Measurements from ENCODE around the gene GNGT1. TPM values are rescaled to one million over a fixed set of nuclear protein-coding genes. Genes with fewer than 3 reads are reported as not detected.

GNGT1 gene
- total and polyA plus RNA-seq, 2 donors (not counting 3 experiments of a cell fraction or from before 2014, with no cell fraction given): not detected

DNA sequence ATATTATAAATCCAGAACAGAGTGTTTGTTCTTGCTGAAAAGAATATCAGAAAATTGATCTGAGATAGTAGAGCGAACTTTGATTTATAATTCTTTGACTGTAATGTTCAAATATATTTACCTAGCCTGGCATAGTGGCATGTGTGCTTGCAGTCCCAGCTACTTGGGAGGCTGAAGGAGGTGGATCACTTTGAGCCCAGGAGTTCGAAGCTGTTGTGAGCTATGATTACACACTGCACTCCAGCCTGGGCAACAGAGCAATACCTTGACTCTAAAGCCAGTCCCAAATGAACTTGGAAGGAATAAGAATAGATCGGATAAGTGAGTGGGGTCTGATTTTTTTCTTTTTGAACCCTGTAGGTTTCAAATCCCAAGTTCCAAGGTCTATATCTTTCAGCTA, 38.7 kb downstream of the GNGT1 start:
- dilution Hi-C loops (cut with MboI; ENCODE audit: extremely low pct_ligation_motif_present, low sequenced_read_pairs): no loop called here

More for the DNA sequence above, 38.7 kb downstream of the GNGT1 start:
- ChIA-PET POLR2A (interaction anchor here (0.6 to 1.1 kb wide), 2 partner anchors 13 to 57 kb away, joined by 3 to 4 read pairs; no protein-coding TSS in a partner anchor), CTCF (interaction anchor here (0.8 to 4.9 kb wide), 5 partner anchors 12 to 237 kb away, joined by 3 to 19 read pairs (median 5); partner anchors contain the start of gene GNG11)
- peak; percentile 85 for DNase-seq (ENCODE audit: low read depth, low spot score)
- no peak overlapping the region for H3K4me3 ChIP-seq (replicated peaks in 1 of 3; ENCODE audit: insufficient read depth in 1 of 3, low read depth in 1 of 3, low read length in 3 of 3)
- no peaks in the 10 kb centered on the region for H3K79me2 ChIP-seq (ENCODE audit: control insufficient read depth, insufficient read depth, low read length)
- FAIRE-seq: no peak
- H3K27me3 ChIP-seq (ENCODE audit: control insufficient read depth in 2 of 2, insufficient read depth in 2 of 2, low read length in 2 of 2): no peaks in the 10 kb centered on the region
- TF ChIP-seq GATA2 (IDR thresholded peaks at IDR 0.05; ENCODE audit: insufficient read depth, insufficient read length, low read depth, low read length) (no peak), FOS (IDR thresholded peaks at IDR 0.05; ENCODE audit: borderline replicate concordance, insufficient read depth, low read length) (no peak), POLR2AphosphoS5 (IDR thresholded peaks at IDR 0.05; ENCODE audit: insufficient read depth, low read depth, low read length) (no peak), POLR2A (IDR thresholded peaks at IDR 0.05; ENCODE audit: low read depth, low read length) (no peak), JUN (IDR thresholded peaks at IDR 0.05; ENCODE audit: borderline replicate concordance, insufficient read depth, insufficient read length, low read depth) (no peak), EZH2 (IDR thresholded peaks at IDR 0.05; ENCODE audit: borderline replicate concordance, low read depth, low read length, severe bottlenecking) (no peak), MYC (IDR thresholded peaks at IDR 0.05; ENCODE audit: low read depth, low read length) (no peak)
- TF ChIP-seq, protein P1, sequence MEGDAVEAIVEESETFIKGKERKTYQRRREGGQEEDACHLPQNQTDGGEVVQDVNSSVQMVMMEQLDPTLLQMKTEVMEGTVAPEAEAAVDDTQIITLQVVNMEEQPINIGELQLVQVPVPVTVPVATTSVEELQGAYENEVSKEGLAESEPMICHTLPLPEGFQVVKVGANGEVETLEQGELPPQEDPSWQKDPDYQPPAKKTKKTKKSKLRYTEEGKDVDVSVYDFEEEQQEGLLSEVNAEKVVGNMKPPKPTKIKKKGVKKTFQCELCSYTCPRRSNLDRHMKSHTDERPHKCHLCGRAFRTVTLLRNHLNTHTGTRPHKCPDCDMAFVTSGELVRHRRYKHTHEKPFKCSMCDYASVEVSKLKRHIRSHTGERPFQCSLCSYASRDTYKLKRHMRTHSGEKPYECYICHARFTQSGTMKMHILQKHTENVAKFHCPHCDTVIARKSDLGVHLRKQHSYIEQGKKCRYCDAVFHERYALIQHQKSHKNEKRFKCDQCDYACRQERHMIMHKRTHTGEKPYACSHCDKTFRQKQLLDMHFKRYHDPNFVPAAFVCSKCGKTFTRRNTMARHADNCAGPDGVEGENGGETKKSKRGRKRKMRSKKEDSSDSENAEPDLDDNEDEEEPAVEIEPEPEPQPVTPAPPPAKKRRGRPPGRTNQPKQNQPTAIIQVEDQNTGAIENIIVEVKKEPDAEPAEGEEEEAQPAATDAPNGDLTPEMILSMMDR (IDR thresholded peaks at IDR 0.05; ENCODE audit: extremely low read depth in 1 of 2, insufficient read depth in 1 of 2, low read depth in 1 of 2, low read length in 2 of 2): no peak
- TF ChIP-seq, protein P2, sequence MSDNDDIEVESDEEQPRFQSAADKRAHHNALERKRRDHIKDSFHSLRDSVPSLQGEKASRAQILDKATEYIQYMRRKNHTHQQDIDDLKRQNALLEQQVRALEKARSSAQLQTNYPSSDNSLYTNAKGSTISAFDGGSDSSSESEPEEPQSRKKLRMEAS (IDR thresholded peaks at IDR 0.05; ENCODE audit: insufficient read depth, insufficient read length): no peak
- H3K27ac ChIP-seq (ENCODE audit: insufficient read depth, low read depth, low read length): peak overlapping the region; percentile 87
- no peaks in the 10 kb centered on the region for H4K20me1 ChIP-seq (replicated peaks; ENCODE audit: control insufficient read depth, extremely low read depth, insufficient read depth, low read length)
- no peaks in the 10 kb centered on the region for H3K9me3 ChIP-seq (replicated peaks; ENCODE audit: control insufficient read depth, insufficient read depth, low read length)
- intact Hi-C loops (cut with micrococcal nuclease): loop anchor here (2.0 to 10.0 kb wide), 3 partner anchors 33 to 1310 kb away; partner anchors contain the start of gene BET1
- no TSS peak for BruUV-seq (replicated peaks)
- H3K4me2 ChIP-seq (ENCODE audit: insufficient read depth, low read length): peak overlapping the region; percentile 40
- no peaks in the 10 kb centered on the region for H3K36me3 ChIP-seq (ENCODE audit: control insufficient read depth in 2 of 2, extremely low read depth in 1 of 2, insufficient read depth in 2 of 2, low read length in 2 of 2)
- no peak overlapping the region for H2AFZ ChIP-seq (ENCODE audit: low read depth, low read length)
- no peaks in the 10 kb centered on the region for H3K9me1 ChIP-seq (replicated peaks; ENCODE audit: control insufficient read depth, extremely low read depth, insufficient read depth, low read length)
- H3K9ac ChIP-seq (replicated peaks; ENCODE audit: extremely low read depth, insufficient read depth, low read length): peak overlapping the region; percentile 76
- H3K4me1 ChIP-seq (ENCODE audit: control insufficient read depth, extremely low read depth, insufficient read depth, low read length): peaks cover 63% of the 10 kb centered on the region

All from endothelial cell of umbilical vein (primary cell).